ENCODE data around the gene GPRIN3. TPM values are rescaled to one million over a fixed set of nuclear protein-coding genes. Genes with fewer than 3 reads are reported as not detected.

GPRIN3 gene
- total and polyA plus RNA-seq, 2 of the 13 experiments (the other 11 are each of a cell fraction or from before 2014, with no cell fraction given) = not detected

- Histone ChIP-seq H3K79me2 (ENCODE audit: insufficient read depth, low read length) (no peaks in the 10 kb centered on the region), H3K27ac (ENCODE audit: extremely low read length, insufficient read depth, low read length) (no peak overlapping the region), H3K4me2 (ENCODE audit: low read depth, low read length) (no peak overlapping the region), H3K4me3 (replicated peaks in 1 of 3; ENCODE audit: insufficient read depth in 1 of 3, low read depth in 2 of 3, low read length in 3 of 3) (no peak overlapping the region), H4K20me1 (ENCODE audit: insufficient read depth, low read length) (no peaks in the 10 kb centered on the region), H3K9me3 (ENCODE audit: low read length) (no peaks in the 10 kb centered on the region), H3K9ac (ENCODE audit: insufficient read depth, low read depth, low read length) (no peak overlapping the region), H3K27me3 (ENCODE audit: control insufficient read depth in 1 of 2, insufficient read depth in 2 of 2, low read length in 2 of 2) (no peaks in the 10 kb centered on the region), H2AFZ (ENCODE audit: low read length) (no peak overlapping the region), H3K36me3 (replicated peaks in 1 of 2; ENCODE audit: control insufficient read depth in 1 of 2, insufficient read depth in 2 of 2, low read length in 2 of 2) (no peaks in the 10 kb centered on the region), H3K4me1 (ENCODE audit: insufficient read depth, low read length) (no peaks in the 10 kb centered on the region)
- DNase-seq (ENCODE audit: low spot score) (no peak), ATAC-seq (no peak), FAIRE-seq (no peak)
- ChIA-PET CTCF (ENCODE audit: low intra/inter-chr PET ratio, low total read pairs) (no interaction called here), POLR2A (no interaction called here)
- WGBS (ENCODE audit: low lambda C conversion rate) = 5% methylated on average over 1 of the region's 1 CpG
- BruUV-seq (replicated peaks) = no TSS peak
- TF ChIP-seq ZXDC (CRISPR knock-in tag; IDR thresholded peaks at IDR 0.05) (no peak), ZNF136 (CRISPR knock-in tag; IDR thresholded peaks at IDR 0.05; ENCODE audit: low read depth) (no peak), ARNT (IDR thresholded peaks at IDR 0.05) (no peak), GZF1 (CRISPR knock-in tag; IDR thresholded peaks at IDR 0.05) (no peak), ZNF382 (CRISPR knock-in tag; IDR thresholded peaks at IDR 0.05; ENCODE audit: borderline replicate concordance) (no peak), ZNF343 (CRISPR knock-in tag; IDR thresholded peaks at IDR 0.05) (no peak), ATF6 (CRISPR knock-in tag; conservative IDR thresholded peaks at IDR 0.05) (no peak), ELK4 (CRISPR knock-in tag; IDR thresholded peaks at IDR 0.05; ENCODE audit: borderline replicate concordance) (no peak), ZNF3 (CRISPR knock-in tag; IDR thresholded peaks at IDR 0.05) (no peak), BRD4 (CRISPR knock-in tag; IDR thresholded peaks at IDR 0.05) (no peak), ZNF629 (CRISPR knock-in tag; conservative IDR thresholded peaks at IDR 0.05) (no peak), SNAPC5 (CRISPR knock-in tag; IDR thresholded peaks at IDR 0.05; ENCODE audit: borderline replicate concordance) (no peak), NPAS2 (CRISPR knock-in tag; IDR thresholded peaks at IDR 0.05; ENCODE audit: borderline replicate concordance) (no peak)
- intact Hi-C loops (cut with micrococcal nuclease; ENCODE audit: unreplicated experiment) = no loop called here
- in situ Hi-C loops (cut with HindIII; ENCODE audit: extremely low pct_ligation_motif_present, low pct_unique_long_range_greater_than_20kb) = no loop called here
These were observed 8.6 kb upstream of the GPRIN3 start for GRCh38 chr4:89316211-89316610.

Measured in HepG2 (cell line).